HK-2 (cell line): ENCODE results near the gene GALNTL6.
A peak's percentile ranks its signal among the peaks of the same experiment; 100 is the strongest.

ENCODE experiments used
- DNase-seq: peaks from one replicate; pipeline ENCODE4 v3.0.0-alpha.2; 2018; ENCODE audit not compliant: unreplicated experiment

Gene GALNTL6

GRCh38 chr4:171812665-171813525 lies at the start of gene GALNTL6:
Gene GALNTL6, plus strand, starts transcription at chr4:171813404.
- peak; percentile 68 for DNase-seq

- DNase-seq, result no peak
These were observed 47.7 kb upstream of the GALNTL6 start for GRCh38 chr4:171765514-171765913.

- no peak for DNase-seq
These were observed 38.5 kb upstream of the GALNTL6 start for GRCh38 chr4:171774642-171775190.

GRCh38 chr4:171779301-171779700 lies 33.9 kb upstream of the GALNTL6 start:
- DNase-seq, result no peak

GRCh38 chr4:171785388-171785787 lies 27.8 kb upstream of the GALNTL6 start:
- no peak for DNase-seq

- no peak for DNase-seq
These were observed 19.5 kb upstream of the GALNTL6 start for GRCh38 chr4:171793723-171794122.

GRCh38 chr4:171794528-171794927 lies 18.7 kb upstream of the GALNTL6 start:
- no peak for DNase-seq

- DNase-seq, result no peak
These were observed 3.4 kb upstream of the GALNTL6 start for GRCh38 chr4:171809854-171810253.

GRCh38 chr4:171812333-171812664 lies 905 bp upstream of the GALNTL6 start:
- no peak for DNase-seq

GRCh38 chr4:171813526-171814250 lies 484 bp downstream of the GALNTL6 start:
- no peak for DNase-seq

- no peak for DNase-seq
These were observed 1.3 kb downstream of the GALNTL6 start for GRCh38 chr4:171814545-171814944.

GRCh38 chr4:171817026-171817425 lies 3.8 kb downstream of the GALNTL6 start:
- DNase-seq, result no peak

- no peak for DNase-seq
These were observed 21.4 kb downstream of the GALNTL6 start for GRCh38 chr4:171834640-171835039.

- DNase-seq, result no peak
These were observed 30.3 kb downstream of the GALNTL6 start for GRCh38 chr4:171843456-171843855.

- DNase-seq, result peak; percentile 57
These were observed 33.0 kb downstream of the GALNTL6 start for GRCh38 chr4:171846232-171846631.

GRCh38 chr4:171846893-171847292 lies 33.7 kb downstream of the GALNTL6 start:
- no peak for DNase-seq

- DNase-seq, result no peak
These were observed 34.5 kb downstream of the GALNTL6 start for GRCh38 chr4:171847751-171848150.

GRCh38 chr4:171849686-171850222 lies 36.5 kb downstream of the GALNTL6 start:
- DNase-seq, result no peak

GRCh38 chr4:171851295-171851694 lies 38.1 kb downstream of the GALNTL6 start:
- no peak for DNase-seq

- no peak for DNase-seq
These were observed 44.3 kb downstream of the GALNTL6 start for GRCh38 chr4:171857302-171858012.

- DNase-seq, result no peak
These were observed 62.1 kb downstream of the GALNTL6 start for GRCh38 chr4:171875291-171875690.

GRCh38 chr4:171876636-171877035 lies 63.4 kb downstream of the GALNTL6 start:
- no peak for DNase-seq
